Mesenchymal stem cell (in vitro differentiated cells and primary cell): ENCODE measurements around the gene VCAN.

Experiments used
- DNase-seq: peaks from one replicate; pipeline ENCODE4 v3.0.0-alpha.2; 2013
- H2AFZ ChIP-seq: one replicate; pipeline ENCODE4 v1.6.1; 2013; ENCODE audit warnings: low read depth, mild to moderate bottlenecking, control low read depth, inconsistent platforms, low read length, moderate library complexity
- H2AK5ac ChIP-seq: 2 replicates; pipeline ENCODE4 v1.6.1; 2013; ENCODE audit warnings: low read length, moderate library complexity, mild to moderate bottlenecking, inconsistent platforms; ENCODE audit not compliant: severe bottlenecking
- H2BK120ac ChIP-seq: one replicate; pipeline ENCODE4 v1.6.1; 2013; ENCODE audit warnings: low read depth, mild to moderate bottlenecking, inconsistent platforms, low read length, moderate library complexity
- H2BK12ac ChIP-seq, 2 experiments: one replicate each; pipeline ENCODE4 v1.6.1; 2013; ENCODE audit warnings: inconsistent platforms in 2 of 2, low read length in 2 of 2, mild to moderate bottlenecking in 2 of 2, moderate library complexity in 2 of 2, control low read depth in 1 of 2
- H2BK15ac ChIP-seq: one replicate; pipeline ENCODE4 v1.6.1; 2013; ENCODE audit warnings: mild to moderate bottlenecking, low read depth, inconsistent platforms; ENCODE audit not compliant: poor library complexity, severe bottlenecking
- H2BK5ac ChIP-seq: 2 replicates; pipeline ENCODE4 v1.6.1; 2013; ENCODE audit warnings: low read depth, mild to moderate bottlenecking, low read length, control low read depth, inconsistent platforms; ENCODE audit not compliant: poor library complexity, severe bottlenecking
- H3K14ac ChIP-seq, 2 experiments: one replicate each; pipeline ENCODE4 v1.6.1; 2013; ENCODE audit warnings: inconsistent platforms in 2 of 2, low read length in 2 of 2, control low read depth in 1 of 2, mild to moderate bottlenecking in 1 of 2, moderate library complexity in 1 of 2
- H3K18ac ChIP-seq, 2 experiments: one replicate each; pipeline ENCODE4 v1.6.1; 2013; ENCODE audit warnings: inconsistent platforms in 2 of 2, low read length in 2 of 2, control low read depth in 1 of 2, low read depth in 1 of 2, mild to moderate bottlenecking in 1 of 2
- H3K23ac ChIP-seq, 2 experiments: one replicate each; pipeline ENCODE4 v1.6.1; 2013; ENCODE audit warnings: inconsistent platforms in 2 of 2, low read length in 2 of 2, mild to moderate bottlenecking in 2 of 2, moderate library complexity in 2 of 2, control low read depth in 1 of 2
- H3K27ac ChIP-seq: 2 replicates; pipeline ENCODE4 v1.5.1; 2013; ENCODE audit warnings: mild to moderate bottlenecking, moderate library complexity, low read length, control low read depth, inconsistent platforms; ENCODE audit not compliant: poor library complexity, severe bottlenecking
- H3K27me3 ChIP-seq, 2 experiments: 2 replicates each; pipeline versions ENCODE4 v1.6.1 to v1.7.0; 2013; ENCODE audit warnings: low read length in 2 of 2, mild to moderate bottlenecking in 2 of 2, moderate library complexity in 2 of 2, control low read depth in 1 of 2, inconsistent platforms in 1 of 2; ENCODE audit not compliant: control insufficient read depth in 1 of 2, insufficient read depth in 1 of 2
- H3K36me3 ChIP-seq, 2 experiments: 2 replicates each; pipeline versions ENCODE4 v1.6.1 to v1.7.0; 2013; ENCODE audit warnings: low read length in 2 of 2, control low read depth in 1 of 2, inconsistent platforms in 1 of 2, low read depth in 1 of 2, mild to moderate bottlenecking in 1 of 2; ENCODE audit not compliant: insufficient read depth in 2 of 2, control insufficient read depth in 1 of 2
- H3K4ac ChIP-seq, 2 experiments: one replicate each; pipeline ENCODE4 v1.6.1; 2013; ENCODE audit warnings: inconsistent platforms in 2 of 2, low read length in 2 of 2, mild to moderate bottlenecking in 2 of 2, moderate library complexity in 2 of 2, control low read depth in 1 of 2, low read depth in 1 of 2
- H3K4me1 ChIP-seq: 2 replicates; pipeline ENCODE4 v1.6.1; 2013; ENCODE audit warnings: low read depth, low read length, control low read depth; ENCODE audit not compliant: control insufficient read depth, insufficient read depth
- H3K4me2 ChIP-seq: 2 replicates; pipeline ENCODE4 v1.6.1; 2013; ENCODE audit warnings: low read length, mild to moderate bottlenecking, inconsistent platforms; ENCODE audit not compliant: poor library complexity, severe bottlenecking
- H3K4me3 ChIP-seq, 2 experiments: 2 replicates each; pipeline versions ENCODE4 v1.5.1 to v1.7.0; 2013; ENCODE audit warnings: low read length in 2 of 2, mild to moderate bottlenecking in 2 of 2, control low read depth in 1 of 2, low read depth in 1 of 2; ENCODE audit not compliant: insufficient read depth in 1 of 2
- H3K79me1 ChIP-seq: replicated peaks from 2 replicates; pipeline ENCODE4 v1.6.1; 2013; ENCODE audit warnings: mild to moderate bottlenecking, control low read depth, low read length, inconsistent platforms; ENCODE audit not compliant: poor library complexity, severe bottlenecking
- H3K9ac ChIP-seq: 2 replicates; pipeline ENCODE4 v1.7.0; 2013; ENCODE audit warnings: mild to moderate bottlenecking, low read length, moderate library complexity
- H3K9me3 ChIP-seq: 2 replicates; pipeline ENCODE4 v1.7.0; 2013; ENCODE audit warnings: mild to moderate bottlenecking, low read length; ENCODE audit not compliant: control insufficient read depth
- H4K8ac ChIP-seq: one replicate; pipeline ENCODE4 v1.6.1; 2013; ENCODE audit warnings: inconsistent platforms, mild to moderate bottlenecking, low read length, moderate library complexity
- H4K91ac ChIP-seq: one replicate; pipeline ENCODE4 v1.6.1; 2013; ENCODE audit warnings: mild to moderate bottlenecking, low read length, inconsistent platforms
- WGBS: methylation state at CpG from one replicate; pipeline ENCODE4 v1.1.7; 2013; ENCODE audit warnings: mixed read lengths; 5-methylcytosine and 5-hydroxymethylcytosine counted together

VCAN gene

DNA sequence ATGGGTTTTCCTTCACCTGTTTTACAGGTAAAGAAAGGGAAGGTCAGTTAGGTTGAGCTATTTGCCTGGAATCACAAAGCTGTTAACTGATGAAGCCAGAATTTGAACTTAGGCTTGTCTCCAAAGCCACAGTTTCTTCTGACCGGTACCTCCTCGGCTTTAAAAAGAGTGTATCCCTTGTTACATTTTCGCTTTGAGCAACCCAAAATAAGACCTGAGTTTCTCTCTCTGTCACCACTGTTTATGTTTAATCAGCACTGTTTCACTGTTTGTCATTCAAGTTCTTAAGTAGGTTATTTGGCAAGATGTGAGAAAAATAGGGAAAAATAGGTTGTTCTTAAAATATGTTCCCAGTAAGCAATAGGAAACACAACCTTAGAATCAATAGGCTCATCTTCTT, 84.6 kb downstream of the VCAN start:
- Histone ChIP-seq H3K79me1 (peaks cover 4% of the 10 kb centered on the region), H4K91ac (no peak overlapping the region), H3K23ac (no peak overlapping the region), H2BK12ac (no peak overlapping the region), H2BK120ac (no peak overlapping the region), H2BK15ac (no peak overlapping the region), H3K27ac (peak overlapping the region; percentile 17), H2BK5ac (no peak overlapping the region), H2AK5ac (peak overlapping the region; percentile 2), H3K9me3 (no peaks in the 10 kb centered on the region), H3K14ac (no peak overlapping the region), H3K4ac (no peak overlapping the region), H2AFZ (no peak overlapping the region), H3K18ac (no peak overlapping the region), H4K8ac (no peak overlapping the region), H3K27me3 (no peaks in the 10 kb centered on the region), H3K9ac (no peak overlapping the region), H3K36me3 (peaks cover 10 to 79% of the 10 kb centered on the region in 2 experiments), H3K4me1 (peaks cover 5% of the 10 kb centered on the region), H3K4me2 (no peak overlapping the region), H3K4me3 (no peak overlapping the region)
- DNase-seq, result no peak
- 97% methylated on average over 3 of the region's 3 CpGs for WGBS

DNA sequence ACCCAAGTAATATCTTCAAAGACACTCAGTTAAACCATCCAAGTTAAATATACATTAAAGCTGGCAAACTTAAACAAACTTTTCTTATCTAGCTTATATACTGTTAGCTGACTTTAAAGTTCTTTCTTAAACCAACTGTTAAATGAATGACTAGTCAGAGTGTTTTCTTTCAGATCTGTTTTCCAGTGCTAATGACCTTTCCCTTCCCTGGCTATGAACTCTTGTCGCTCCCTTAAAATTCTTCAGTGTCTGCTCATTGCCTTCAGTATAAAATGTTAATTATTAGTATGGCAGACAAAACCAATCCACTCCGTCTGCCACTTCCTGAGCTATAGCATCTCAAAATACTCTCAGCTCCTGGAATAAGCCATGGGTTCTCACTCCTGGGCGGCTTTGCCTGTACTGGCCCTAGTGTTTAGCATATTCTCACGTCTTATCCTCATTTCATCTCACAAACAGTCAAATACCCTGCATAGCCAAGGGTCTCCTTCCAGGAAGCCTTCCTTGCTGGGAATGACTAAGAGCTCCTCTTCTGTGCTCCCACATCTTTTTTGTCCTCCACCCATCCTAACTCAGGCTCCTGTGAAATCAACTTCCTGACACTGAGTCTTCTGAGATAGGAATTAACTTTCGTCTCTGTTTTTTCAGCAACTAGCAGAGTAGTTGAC, 87.7 kb downstream of the VCAN start:
- H3K4me2 ChIP-seq, result peak overlapping the region; percentile 36
- peak overlapping the region; percentile 97 for H3K27ac ChIP-seq
- 85% methylated on average over 4 of the region's 5 CpGs for WGBS
- H2AFZ ChIP-seq, result no peak overlapping the region
- DNase-seq, result no peak
- H3K9me3 ChIP-seq, result no peaks in the 10 kb centered on the region
- H2BK5ac ChIP-seq, result peak overlapping the region; percentile 90
- peaks cover 4% of the 10 kb centered on the region for H3K4me1 ChIP-seq
- H3K23ac ChIP-seq, result no peak overlapping the region
- H3K4ac ChIP-seq, result no peak overlapping the region
- no peaks in the 10 kb centered on the region for H3K27me3 ChIP-seq
- no peak overlapping the region for H4K91ac ChIP-seq
- no peak overlapping the region for H3K9ac ChIP-seq
- H3K36me3 ChIP-seq, result peaks cover 3 to 90% of the 10 kb centered on the region in 2 experiments
- H4K8ac ChIP-seq, result no peak overlapping the region
- H3K4me3 ChIP-seq, result no peak overlapping the region
- H3K14ac ChIP-seq, result peak overlapping the region in 1 of 2 experiments; percentile 55
- peaks cover 4% of the 10 kb centered on the region for H3K79me1 ChIP-seq
- no peak overlapping the region for H2AK5ac ChIP-seq
- peak overlapping the region in 1 of 2 experiments; percentile 54 for H3K18ac ChIP-seq
- H2BK12ac ChIP-seq, result peak overlapping the region in 1 of 2 experiments; percentile 77
- no peak overlapping the region for H2BK120ac ChIP-seq
- H2BK15ac ChIP-seq, result no peak overlapping the region

DNA sequence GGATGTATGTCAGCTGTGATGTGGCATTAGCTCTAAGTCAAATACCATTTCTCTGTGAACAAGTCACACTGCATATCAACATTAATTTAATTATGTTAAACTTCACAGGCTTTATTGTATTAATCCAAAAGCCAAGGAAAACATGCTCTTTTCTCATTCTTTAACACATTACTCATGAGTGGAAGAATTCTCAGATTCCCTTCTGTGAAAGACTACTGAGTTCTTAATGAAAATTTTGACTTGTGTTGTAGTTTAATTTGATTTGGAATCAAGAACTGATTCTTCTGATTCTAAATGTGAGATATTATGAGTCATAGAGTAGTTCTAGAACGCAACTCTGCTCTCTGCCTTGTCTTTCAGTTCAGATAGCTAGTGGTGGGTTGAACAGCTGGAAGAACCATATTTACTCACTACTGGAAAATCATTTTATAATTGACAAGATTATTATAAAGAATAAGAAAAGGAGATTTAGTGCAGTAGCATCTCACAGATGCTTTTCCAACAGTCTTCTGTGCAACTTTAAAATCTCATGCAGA, 90.6 kb downstream of the VCAN start:
- H3K4me1 ChIP-seq, result peaks cover 4% of the 10 kb centered on the region
- H3K4me3 ChIP-seq, result no peak overlapping the region
- no peak for DNase-seq
- no peak overlapping the region for H3K4me2 ChIP-seq
- H4K91ac ChIP-seq, result no peak overlapping the region
- no peak overlapping the region for H2AFZ ChIP-seq
- no peak overlapping the region for H2BK120ac ChIP-seq
- H2AK5ac ChIP-seq, result no peak overlapping the region
- no peak overlapping the region for H3K14ac ChIP-seq
- H3K9ac ChIP-seq, result peak overlapping the region; percentile 84
- peak overlapping the region; percentile 51 for H3K27ac ChIP-seq
- no peak overlapping the region for H3K18ac ChIP-seq
- H2BK5ac ChIP-seq, result no peak overlapping the region
- no peaks in the 10 kb centered on the region for H3K27me3 ChIP-seq
- no peak overlapping the region for H2BK12ac ChIP-seq
- no peaks in the 10 kb centered on the region for H3K9me3 ChIP-seq
- H3K23ac ChIP-seq, result no peak overlapping the region
- no peak overlapping the region for H3K4ac ChIP-seq
- H3K79me1 ChIP-seq, result peaks cover 6% of the 10 kb centered on the region
- peaks cover 7 to 87% of the 10 kb centered on the region in 2 experiments for H3K36me3 ChIP-seq
- no peak overlapping the region for H4K8ac ChIP-seq
- H2BK15ac ChIP-seq, result no peak overlapping the region
- no CpG with 5 or more reads among the region's 1 CpG for WGBS

DNA sequence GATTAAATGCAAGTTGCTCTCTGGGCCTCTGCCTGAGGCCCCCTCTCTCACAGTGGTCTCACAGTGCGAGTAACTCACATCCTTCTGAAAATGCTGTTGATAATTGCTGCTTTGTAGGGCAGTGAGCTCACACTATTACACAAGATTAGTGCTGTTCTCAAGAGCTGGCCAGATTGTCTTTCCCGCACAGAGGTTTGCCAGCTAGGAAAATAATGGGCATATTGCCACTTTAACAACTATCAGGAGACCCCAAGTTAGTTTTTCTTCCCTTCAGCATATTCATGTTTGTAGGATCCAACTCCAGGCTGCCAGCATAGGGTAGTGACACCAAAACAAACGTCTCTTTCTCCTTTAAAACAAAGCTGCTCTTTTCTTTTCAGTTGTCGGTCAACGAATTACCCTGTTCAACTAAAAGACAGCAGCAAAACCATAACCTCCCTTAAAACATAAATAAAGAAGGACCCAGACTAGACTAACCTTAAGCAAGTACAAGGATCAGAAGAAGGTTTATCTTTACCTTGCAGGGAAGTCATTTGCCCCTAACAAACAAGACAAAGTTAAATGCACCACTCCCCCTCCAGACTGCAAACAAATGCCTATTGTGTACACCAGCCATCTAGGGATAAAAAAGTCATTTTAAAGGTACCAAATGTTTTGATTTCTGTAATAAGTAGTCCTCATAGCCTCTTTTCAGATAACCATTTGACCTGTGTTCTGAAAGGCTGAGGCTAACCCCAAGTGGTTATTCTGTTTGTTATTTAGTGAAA, 91.4 kb downstream of the VCAN start:
- peak overlapping the region in 1 of 2 experiments; percentile 4 for H3K18ac ChIP-seq
- H3K27ac ChIP-seq, result peak overlapping the region; percentile 39
- no peak overlapping the region for H2BK120ac ChIP-seq
- H3K36me3 ChIP-seq, result peaks cover 7 to 79% of the 10 kb centered on the region in 2 experiments
- peak overlapping the region in 1 of 2 experiments; percentile 4 for H3K4me3 ChIP-seq
- no peak overlapping the region for H3K14ac ChIP-seq
- no peaks in the 10 kb centered on the region for H3K9me3 ChIP-seq
- no peak overlapping the region for H3K23ac ChIP-seq
- peak; percentile 38 for DNase-seq
- no peaks in the 10 kb centered on the region for H3K27me3 ChIP-seq
- peaks cover 6% of the 10 kb centered on the region for H3K79me1 ChIP-seq
- H3K4me1 ChIP-seq, result peaks cover 4% of the 10 kb centered on the region
- H3K4me2 ChIP-seq, result no peak overlapping the region
- no peak overlapping the region for H4K8ac ChIP-seq
- H2BK12ac ChIP-seq, result no peak overlapping the region
- no peak overlapping the region for H3K4ac ChIP-seq
- WGBS, result 86% methylated on average over 5 of the region's 5 CpGs
- peak overlapping the region; percentile 84 for H3K9ac ChIP-seq
- H2BK15ac ChIP-seq, result no peak overlapping the region
- H2BK5ac ChIP-seq, result no peak overlapping the region
- H2AK5ac ChIP-seq, result peak overlapping the region; percentile 49
- H4K91ac ChIP-seq, result no peak overlapping the region
- H2AFZ ChIP-seq, result no peak overlapping the region
